ENCODE data around the gene AMPH. TPM values are rescaled to one million over a fixed set of nuclear protein-coding genes. Genes with fewer than 3 reads are reported as not detected.

The AMPH gene
- total RNA-seq, 1 donor from 2014 or later = 22.1 TPM

- TF ChIP-seq CTCF (IDR thresholded peaks at IDR 0.05) = no peak
- no peaks in the 10 kb centered on the region for H3K4me1 ChIP-seq
- no peaks in the 10 kb centered on the region for H3K9me3 ChIP-seq
- no peaks in the 10 kb centered on the region for H3K36me3 ChIP-seq
- no peaks in the 10 kb centered on the region for H3K27me3 ChIP-seq
- DNase-seq (ENCODE audit: low spot score in 2 of 2) = no peak
- H3K27ac ChIP-seq = no peak overlapping the region
- H3K4me3 ChIP-seq = no peak overlapping the region
- intact Hi-C loops (cut with DNase I) = no loop called here
These were observed 96.1 kb downstream of the AMPH start for GRCh38 chr7:38535073-38535472.

- Histone ChIP-seq H3K9me3 (no peaks in the 10 kb centered on the region), H3K36me3 (no peaks in the 10 kb centered on the region), H3K4me3 (no peak overlapping the region), H3K27ac (no peak overlapping the region), H3K4me1 (no peaks in the 10 kb centered on the region), H3K27me3 (no peaks in the 10 kb centered on the region)
- intact Hi-C loops (cut with DNase I) = no loop called here
- no peak for DNase-seq (ENCODE audit: low spot score in 2 of 2)
- no peak for TF ChIP-seq CTCF (IDR thresholded peaks at IDR 0.05)
These were observed 105.3 kb downstream of the AMPH start for GRCh38 chr7:38525857-38526256.

GRCh38 chr7:38524786-38525185, 106.4 kb downstream of the AMPH start:
- Histone ChIP-seq H3K9me3 (no peaks in the 10 kb centered on the region), H3K27me3 (no peaks in the 10 kb centered on the region), H3K4me1 (no peaks in the 10 kb centered on the region), H3K4me3 (no peak overlapping the region), H3K27ac (no peak overlapping the region), H3K36me3 (no peaks in the 10 kb centered on the region)
- intact Hi-C loops (cut with DNase I) = no loop called here
- no peak for TF ChIP-seq CTCF (IDR thresholded peaks at IDR 0.05)
- DNase-seq (ENCODE audit: low spot score in 2 of 2) = no peak

- no peaks in the 10 kb centered on the region for H3K36me3 ChIP-seq
- no peak for TF ChIP-seq CTCF (IDR thresholded peaks at IDR 0.05)
- no peak overlapping the region for H3K27ac ChIP-seq
- H3K4me3 ChIP-seq = no peak overlapping the region
- H3K4me1 ChIP-seq = no peaks in the 10 kb centered on the region
- intact Hi-C loops (cut with DNase I) = no loop called here
- no peak for DNase-seq (ENCODE audit: low spot score in 2 of 2)
- peaks cover 0 to 9% of the 10 kb centered on the region in 2 donors for H3K9me3 ChIP-seq
- no peaks in the 10 kb centered on the region for H3K27me3 ChIP-seq
These were observed 110.4 kb downstream of the AMPH start for GRCh38 chr7:38520741-38521140.

GRCh38 chr7:38518541-38518940, 112.6 kb downstream of the AMPH start:
- DNase-seq (ENCODE audit: low spot score in 2 of 2) = no peak
- no peak overlapping the region for H3K4me3 ChIP-seq
- H3K27me3 ChIP-seq = no peaks in the 10 kb centered on the region
- intact Hi-C loops (cut with DNase I) = no loop called here
- no peak for TF ChIP-seq CTCF (IDR thresholded peaks at IDR 0.05)
- H3K9me3 ChIP-seq = peaks cover 0 to 11% of the 10 kb centered on the region in 2 donors
- H3K27ac ChIP-seq = no peak overlapping the region
- no peaks in the 10 kb centered on the region for H3K4me1 ChIP-seq
- H3K36me3 ChIP-seq = no peaks in the 10 kb centered on the region

DNA sequence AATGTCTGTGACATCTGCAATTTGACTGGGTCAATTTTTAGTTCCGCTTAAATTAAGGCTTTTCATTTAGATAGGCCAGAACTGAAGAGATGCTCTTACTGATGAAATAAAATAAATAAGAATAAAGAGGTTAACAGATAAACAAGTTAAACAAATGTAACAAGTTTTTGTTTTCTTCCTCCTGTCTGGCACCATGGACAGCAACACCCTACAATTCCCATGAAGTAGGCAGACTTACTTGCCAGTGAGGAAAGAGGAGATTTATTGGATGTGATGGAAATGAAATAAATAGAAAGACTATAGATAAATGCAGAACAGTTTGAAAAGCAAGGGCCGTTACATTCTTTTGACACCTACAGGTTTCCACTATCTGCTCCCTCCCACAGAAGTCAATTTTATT, 118.5 kb downstream of the AMPH start:
- no peak for DNase-seq (ENCODE audit: low spot score in 2 of 2)
- H3K27me3 ChIP-seq = no peaks in the 10 kb centered on the region
- no peaks in the 10 kb centered on the region for H3K4me1 ChIP-seq
- intact Hi-C loops (cut with DNase I) = no loop called here
- no peak for TF ChIP-seq CTCF (IDR thresholded peaks at IDR 0.05)
- H3K9me3 ChIP-seq = peaks cover 0 to 11% of the 10 kb centered on the region in 2 donors
- H3K27ac ChIP-seq = no peak overlapping the region
- no peaks in the 10 kb centered on the region for H3K36me3 ChIP-seq
- no peak overlapping the region for H3K4me3 ChIP-seq

Measured in ascending aorta (tissue), 2 donors.